IMR-90 (cell line): ENCODE data around the gene DCUN1D4.

Experiments
- BHLHE40 ChIP-seq: fragments of 150-350 bp; IDR thresholded peaks from 2 replicates; pipeline ENCODE4 v1.6.1; 2016; ENCODE audit warnings: mild to moderate bottlenecking, low read depth, low read length
- CEBPB ChIP-seq: IDR thresholded peaks from 2 replicates; pipeline ENCODE4 v1.6.1; 2012; ENCODE audit warnings: low read depth, low read length, improper control_type of control experiment
- CHD1 ChIP-seq: IDR thresholded peaks from 2 replicates; pipeline ENCODE4 v1.6.1; 2012; ENCODE audit warnings: low read depth, low read length, improper control_type of control experiment
- CTCF ChIP-seq: conservative IDR thresholded peaks from 2 replicates; pipeline ENCODE4 v1.5.1; 2012; ENCODE audit warnings: mild to moderate bottlenecking, low read depth, low read length, improper control_type of control experiment
- FOS ChIP-seq: fragments of 150-350 bp; IDR thresholded peaks from 2 replicates; pipeline ENCODE4 v1.6.1; 2016; ENCODE audit warnings: low read depth, low read length
- MAFK ChIP-seq: IDR thresholded peaks from 2 replicates; pipeline ENCODE4 v1.6.1; 2012; ENCODE audit warnings: low read depth, low read length, improper control_type of control experiment
- MXI1 ChIP-seq: IDR thresholded peaks from 2 replicates; pipeline ENCODE4 v1.6.1; 2012; ENCODE audit warnings: low read depth, mild to moderate bottlenecking, low read length, moderate library complexity, borderline replicate concordance
- NFE2L2 ChIP-seq: fragments of 150-350 bp; IDR thresholded peaks from 2 replicates; pipeline ENCODE4 v1.6.1; 2016; ENCODE audit warnings: low read depth, mild to moderate bottlenecking, low read length
- POLR2A ChIP-seq: IDR thresholded peaks from 2 replicates; pipeline ENCODE4 v1.6.1; 2012; ENCODE audit warnings: mild to moderate bottlenecking, low read depth, low read length
- RAD21 ChIP-seq: IDR thresholded peaks from 2 replicates; pipeline ENCODE4 v1.6.1; 2012; ENCODE audit warnings: low read length, improper control_type of control experiment
- RCOR1 ChIP-seq: IDR thresholded peaks from 2 replicates; pipeline ENCODE4 v1.6.1; 2012; ENCODE audit warnings: mild to moderate bottlenecking, low read length, improper control_type of control experiment; ENCODE audit not compliant: insufficient replicate concordance
- RFX5 ChIP-seq: IDR thresholded peaks from 2 replicates; pipeline ENCODE4 v1.8.0; 2012; ENCODE audit warnings: low read depth, mild to moderate bottlenecking, low read length, moderate library complexity
- SMC3 ChIP-seq: fragments of 150-350 bp; IDR thresholded peaks from 2 replicates; pipeline ENCODE4 v1.6.1; 2016; ENCODE audit warnings: low read depth, mild to moderate bottlenecking, antibody characterized with exemption, low read length, moderate library complexity
- USF2 ChIP-seq: fragments of 150-350 bp; IDR thresholded peaks from 2 replicates; pipeline ENCODE4 v1.6.1; 2017; ENCODE audit warnings: mild to moderate bottlenecking, antibody characterized with exemption, low read length, low read depth

- no peak for TF ChIP-seq USF2
- TF ChIP-seq CTCF, result no peak
- TF ChIP-seq POLR2A, result no peak
- TF ChIP-seq RCOR1, result no peak
- no peak for TF ChIP-seq FOS
- TF ChIP-seq RAD21, result no peak
- no peak for TF ChIP-seq RFX5
- TF ChIP-seq SMC3, result no peak
- no peak for TF ChIP-seq NFE2L2
- no peak for TF ChIP-seq CEBPB
- no peak for TF ChIP-seq CHD1
- no peak for TF ChIP-seq BHLHE40
- TF ChIP-seq MAFK, result no peak
- TF ChIP-seq MXI1, result no peak
These were observed 75.3 kb downstream of the DCUN1D4 start for GRCh38 chr4:51918251-51918650.
